Mesenteric fat pad (tissue), 1 donor: Measurements from ENCODE around the gene IL1RAPL2. TPM values are rescaled to one million over a fixed set of nuclear protein-coding genes. Genes with fewer than 3 reads are reported as not detected.
A peak's percentile ranks its signal among the peaks of the same experiment; 100 is the strongest.
"Not testable (repeated sequence)": the region's sequence is repeated elsewhere in the genome, so short reads cannot be mapped to it uniquely, and the experiment has no call there.

Experiments used
- DNase-seq: peaks from one replicate; pipeline ENCODE4 v3.0.0-alpha.2; 2020; ENCODE audit warnings: low spot score
- total RNA-seq: library from RNA; stranded (reverse); fragmentation: NEBNext Ultra II Directional; extraction: Animal tissue kit (Norgen Biotek cat#: 25700); gene quantifications from one replicate; pipeline ENCODE4 v1.2.1, GENCODE V29; 2021
- donor health status: DM: yes; HTN: yes; CAD: no.

Gene IL1RAPL2
- total RNA-seq, 1 donor from 2014 or later: not detected

- no peak for DNase-seq
These were observed 288.2 kb downstream of the IL1RAPL2 start for GRCh38 chrX:104854188-104854587.

GRCh38 chrX:104854790-104855340 lies 288.9 kb downstream of the IL1RAPL2 start:
- DNase-seq: no peak

GRCh38 chrX:104863466-104863865 lies 297.5 kb downstream of the IL1RAPL2 start:
- no peak for DNase-seq

GRCh38 chrX:104864296-104864695 lies 298.3 kb downstream of the IL1RAPL2 start:
- DNase-seq: no peak

- no peak for DNase-seq
These were observed 311.5 kb downstream of the IL1RAPL2 start for GRCh38 chrX:104877504-104877903.

- DNase-seq: no peak
These were observed 336.1 kb downstream of the IL1RAPL2 start for GRCh38 chrX:104902070-104902469.

GRCh38 chrX:104909694-104910093 lies 343.7 kb downstream of the IL1RAPL2 start:
- DNase-seq: not testable (repeated sequence)

- no peak for DNase-seq
These were observed 347.3 kb downstream of the IL1RAPL2 start for GRCh38 chrX:104913348-104913747.

GRCh38 chrX:104914686-104915085 lies 348.7 kb downstream of the IL1RAPL2 start:
- DNase-seq: not testable (repeated sequence)

- no peak for DNase-seq
These were observed 352.1 kb downstream of the IL1RAPL2 start for GRCh38 chrX:104918122-104918521.

- peak; percentile 87 for DNase-seq
These were observed 355.7 kb downstream of the IL1RAPL2 start for GRCh38 chrX:104921584-104922205.

GRCh38 chrX:104922206-104922621 lies 356.2 kb downstream of the IL1RAPL2 start:
- DNase-seq: peak; percentile 75

GRCh38 chrX:104929324-104929723 lies 363.3 kb downstream of the IL1RAPL2 start:
- no peak for DNase-seq

- DNase-seq: no peak
These were observed 369.6 kb downstream of the IL1RAPL2 start for GRCh38 chrX:104935581-104935980.

GRCh38 chrX:104953251-104953650 lies 387.3 kb downstream of the IL1RAPL2 start:
- DNase-seq: no peak

- no peak for DNase-seq
These were observed 395.9 kb downstream of the IL1RAPL2 start for GRCh38 chrX:104961926-104962325.

GRCh38 chrX:104968241-104968640 lies 402.2 kb downstream of the IL1RAPL2 start:
- DNase-seq: no peak

GRCh38 chrX:104972737-104973136 lies 406.7 kb downstream of the IL1RAPL2 start:
- no peak for DNase-seq

GRCh38 chrX:104987063-104987462 lies 421.1 kb downstream of the IL1RAPL2 start:
- no peak for DNase-seq

- no peak for DNase-seq
These were observed 422.0 kb downstream of the IL1RAPL2 start for GRCh38 chrX:104988038-104988437.

- no peak for DNase-seq
These were observed 429.5 kb downstream of the IL1RAPL2 start for GRCh38 chrX:104995546-104995945.

GRCh38 chrX:105006103-105006502 lies 440.1 kb downstream of the IL1RAPL2 start:
- no peak for DNase-seq

- DNase-seq: no peak
These were observed 441.0 kb downstream of the IL1RAPL2 start for GRCh38 chrX:105006996-105007395.
